Activated CD4-positive, alpha-beta T cell treated with anti-CD3 and anti-CD28 coated beads, Interleukin-2, amount 10 ng/mL, durations not matched to agents 24 days and 14 days (primary cell): ENCODE measurements around the gene YPEL3. TPM values are rescaled to one million over a fixed set of nuclear protein-coding genes. Genes with fewer than 3 reads are reported as not detected.

Experiments
- DNase-seq: peaks from one replicate; pipeline ENCODE4 v3.0.0; 2022
- H3K27ac Mint-ChIP-seq: one replicate; pipeline ENCODE4 v1.8.0; 2022; ENCODE audit warnings: mild to moderate bottlenecking, mixed read lengths
- H3K27me3 Mint-ChIP-seq: one replicate; pipeline ENCODE4 v1.8.0; 2022; ENCODE audit warnings: mixed read lengths
- H3K36me3 Mint-ChIP-seq: one replicate; pipeline ENCODE4 v1.8.0; 2022; ENCODE audit warnings: low read depth, mild to moderate bottlenecking, mixed read lengths
- H3K4me1 Mint-ChIP-seq: one replicate; pipeline ENCODE4 v1.8.0; 2021; ENCODE audit warnings: mixed read lengths
- H3K4me3 Mint-ChIP-seq: one replicate; pipeline ENCODE4 v1.8.0; 2022; ENCODE audit warnings: mild to moderate bottlenecking, moderate library complexity, mixed read lengths
- H3K9me3 Mint-ChIP-seq: one replicate; pipeline ENCODE4 v1.8.0; 2021; ENCODE audit warnings: mixed read lengths
- intact Hi-C: fragments of 100-400 bp; cut with micrococcal nuclease; formaldehyde crosslinking; loops from one replicate; pipeline ENCODE4 v1.15.1; 2023
- total RNA-seq: library from RNA; stranded (reverse); gene quantifications from 2 replicates; pipeline ENCODE4 v1.2.3, GENCODE V29; 2022

YPEL3 gene
- total RNA-seq, 1 donor from 2014 or later: 11.9 TPM

- DNase-seq: peak; percentile 99
- peak within 1 kb of the TSS; percentile 99 for H3K27ac Mint-ChIP-seq
- intact Hi-C loops: loop anchor here (1.0 to 2.0 kb wide), 3 partner anchors 10 to 69 kb away; partner anchors contain the start of genes INO80E and PPP4C
- peaks cover 35% of the 10 kb centered on the region for H3K4me1 Mint-ChIP-seq
- no peaks in the 10 kb centered on the region for H3K9me3 Mint-ChIP-seq
- H3K4me3 Mint-ChIP-seq: peak within 1 kb of the TSS; percentile 92
- no peaks in the 10 kb centered on the region for H3K27me3 Mint-ChIP-seq
- peaks cover 54% of the 10 kb centered on the region for H3K36me3 Mint-ChIP-seq
Measured at GRCh38 chr16:30065102-30065942, 30.7 kb downstream of the YPEL3 start, which contains the start of gene ALDOA. ALDOA (plus strand) TSS chr16:30065760; CDS start chr16:30066898, 1,138 bp downstream.

GRCh38 chr16:30064729-30065101 is 31.3 kb downstream of the YPEL3 start:
- H3K27me3 Mint-ChIP-seq: no peaks in the 10 kb centered on the region
- H3K36me3 Mint-ChIP-seq: peaks cover 50% of the 10 kb centered on the region
- peaks cover 31% of the 10 kb centered on the region for H3K4me1 Mint-ChIP-seq
- H3K4me3 Mint-ChIP-seq: peak overlapping the region; percentile 92
- no peaks in the 10 kb centered on the region for H3K9me3 Mint-ChIP-seq
- intact Hi-C loops: loop anchor here (1.0 to 2.0 kb wide), 4 partner anchors 11 to 68 kb away; partner anchors contain the start of genes INO80E and PPP4C
- DNase-seq: no peak
- peak overlapping the region; percentile 99 for H3K27ac Mint-ChIP-seq

GRCh38 chr16:30063893-30064728 is 31.9 kb downstream of the YPEL3 start:
- DNase-seq: peak; percentile 90
- intact Hi-C loops: loop anchor here (1.0 to 2.0 kb wide), 2 partner anchors 11 to 67 kb away; partner anchors contain the start of gene INO80E
- no peaks in the 10 kb centered on the region for H3K27me3 Mint-ChIP-seq
- peak overlapping the region; percentile 99 for H3K27ac Mint-ChIP-seq
- H3K9me3 Mint-ChIP-seq: no peaks in the 10 kb centered on the region
- H3K4me1 Mint-ChIP-seq: peaks cover 26% of the 10 kb centered on the region
- peaks cover 44% of the 10 kb centered on the region for H3K36me3 Mint-ChIP-seq
- peak overlapping the region; percentile 92 for H3K4me3 Mint-ChIP-seq

- Mint-ChIP-seq H3K9me3 (no peaks in the 10 kb centered on the region), H3K36me3 (peaks cover 38% of the 10 kb centered on the region), H3K27me3 (no peaks in the 10 kb centered on the region), H3K4me1 (peaks cover 18% of the 10 kb centered on the region), H3K4me3 (peak overlapping the region; percentile 92), H3K27ac (peak overlapping the region; percentile 99)
- intact Hi-C loops: no loop called here
- DNase-seq: no peak
Measured at GRCh38 chr16:30063278-30063892, 32.6 kb downstream of the YPEL3 start.

- Mint-ChIP-seq H3K36me3 (peaks cover 18% of the 10 kb centered on the region), H3K4me1 (peaks cover 3% of the 10 kb centered on the region), H3K27ac (no peak overlapping the region), H3K27me3 (no peaks in the 10 kb centered on the region), H3K4me3 (no peak overlapping the region), H3K9me3 (no peaks in the 10 kb centered on the region)
- DNase-seq: no peak
- intact Hi-C loops: no loop called here
Measured at GRCh38 chr16:30060836-30061554, 35.0 kb downstream of the YPEL3 start.

- DNase-seq: no peak
- intact Hi-C loops: no loop called here
- H3K27ac Mint-ChIP-seq: no peak overlapping the region
- peaks cover 4% of the 10 kb centered on the region for H3K4me1 Mint-ChIP-seq
- H3K27me3 Mint-ChIP-seq: no peaks in the 10 kb centered on the region
- H3K36me3 Mint-ChIP-seq: peaks cover 13% of the 10 kb centered on the region
- no peaks in the 10 kb centered on the region for H3K9me3 Mint-ChIP-seq
- H3K4me3 Mint-ChIP-seq: no peak overlapping the region
Measured at GRCh38 chr16:30060346-30060745, 35.7 kb downstream of the YPEL3 start.

GRCh38 chr16:30054959-30055553 is 41.0 kb downstream of the YPEL3 start:
- peaks cover 31% of the 10 kb centered on the region for H3K4me1 Mint-ChIP-seq
- no peak overlapping the region for H3K27ac Mint-ChIP-seq
- no peaks in the 10 kb centered on the region for H3K9me3 Mint-ChIP-seq
- DNase-seq: peak; percentile 88
- peak overlapping the region; percentile 50 for H3K4me3 Mint-ChIP-seq
- no peaks in the 10 kb centered on the region for H3K27me3 Mint-ChIP-seq
- H3K36me3 Mint-ChIP-seq: no peaks in the 10 kb centered on the region
- intact Hi-C loops: loop anchor here (10.0 kb wide), 1 partner anchor 240 kb away; the partner anchor contains the start of genes PAGR1 and PRRT2

- Mint-ChIP-seq H3K4me3 (peak overlapping the region; percentile 50), H3K4me1 (peaks cover 31% of the 10 kb centered on the region), H3K9me3 (no peaks in the 10 kb centered on the region), H3K27ac (peak overlapping the region; percentile 26), H3K36me3 (no peaks in the 10 kb centered on the region), H3K27me3 (no peaks in the 10 kb centered on the region)
- intact Hi-C loops: loop anchor here (10.0 kb wide), 1 partner anchor 240 kb away; the partner anchor contains the start of genes PAGR1 and PRRT2
- no peak for DNase-seq
Measured at GRCh38 chr16:30054451-30054850, 41.6 kb downstream of the YPEL3 start.

GRCh38 chr16:30053376-30054015 is 42.5 kb downstream of the YPEL3 start:
- intact Hi-C loops: loop anchor here (1.0 to 10.0 kb wide), 3 partner anchors 11 to 239 kb away; partner anchors contain the start of genes INO80E, PAGR1 and PRRT2
- DNase-seq: no peak
- Mint-ChIP-seq H3K27ac (peak overlapping the region; percentile 29), H3K4me1 (peaks cover 31% of the 10 kb centered on the region), H3K36me3 (no peaks in the 10 kb centered on the region), H3K9me3 (no peaks in the 10 kb centered on the region), H3K4me3 (peak overlapping the region; percentile 87), H3K27me3 (no peaks in the 10 kb centered on the region)

GRCh38 chr16:30052671-30053372 is 43.2 kb downstream of the YPEL3 start:
- no peaks in the 10 kb centered on the region for H3K9me3 Mint-ChIP-seq
- peaks cover 31% of the 10 kb centered on the region for H3K4me1 Mint-ChIP-seq
- no peaks in the 10 kb centered on the region for H3K27me3 Mint-ChIP-seq
- intact Hi-C loops: loop anchor here (1.0 to 10.0 kb wide), 3 partner anchors 11 to 238 kb away; partner anchors contain the start of genes INO80E, PAGR1 and PRRT2
- DNase-seq: peak; percentile 98
- no peaks in the 10 kb centered on the region for H3K36me3 Mint-ChIP-seq
- H3K27ac Mint-ChIP-seq: peak overlapping the region; percentile 81
- H3K4me3 Mint-ChIP-seq: peak overlapping the region; percentile 87

GRCh38 chr16:30051518-30051917 is 44.5 kb downstream of the YPEL3 start:
- intact Hi-C loops: loop anchor here (10.0 kb wide), 1 partner anchor 237 kb away; the partner anchor contains the start of genes PAGR1 and PRRT2
- peak overlapping the region; percentile 86 for H3K27ac Mint-ChIP-seq

More at GRCh38 chr16:30051518-30051917, 44.5 kb downstream of the YPEL3 start:
- H3K4me1 Mint-ChIP-seq: peaks cover 33% of the 10 kb centered on the region
- no peak for DNase-seq
- peak overlapping the region; percentile 78 for H3K4me3 Mint-ChIP-seq
- H3K9me3 Mint-ChIP-seq: no peaks in the 10 kb centered on the region
- H3K36me3 Mint-ChIP-seq: no peaks in the 10 kb centered on the region
- peaks cover 3% of the 10 kb centered on the region for H3K27me3 Mint-ChIP-seq
